ENCODE results near the gene RHOBTB3. TPM values are rescaled to one million over a fixed set of nuclear protein-coding genes. Genes with fewer than 3 reads are reported as not detected.

Gene RHOBTB3
- total RNA-seq, 3 donors from 2014 or later = 56.5 to 85.2 (median 60.4) TPM

DNA sequence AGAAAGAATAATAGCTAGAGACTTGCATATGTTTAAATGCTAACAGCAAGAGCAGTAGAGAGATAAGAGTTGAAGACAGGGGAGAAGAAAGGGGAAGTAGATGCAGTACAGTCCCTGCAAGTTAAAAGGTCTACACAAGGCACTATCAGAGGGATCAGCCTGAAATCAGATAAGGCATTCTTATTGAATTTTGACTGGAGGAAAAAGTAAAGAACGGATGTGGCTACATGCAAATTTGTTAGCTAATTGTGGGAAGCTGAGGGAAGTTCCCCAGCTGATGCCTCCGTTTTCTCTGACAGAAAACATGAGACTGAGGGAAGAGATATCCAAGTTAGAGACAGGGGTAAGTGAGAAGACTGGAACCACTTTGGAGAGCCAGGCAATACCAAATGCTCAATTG is 12.9 kb upstream of the RHOBTB3 start:
- DNase-seq (no peak), ATAC-seq (peak; percentile 85)
- Histone ChIP-seq H3K4me3 (no peak overlapping the region), H3K4me1 (ENCODE audit: low read depth) (peaks cover 5% of the 10 kb centered on the region), H3K36me3 (ENCODE audit: low read depth) (no peaks in the 10 kb centered on the region), H3K9me3 (no peaks in the 10 kb centered on the region)
- intact Hi-C loops (cut with DNase I, micrococcal nuclease) = no loop called here
- TF ChIP-seq, protein P1, sequence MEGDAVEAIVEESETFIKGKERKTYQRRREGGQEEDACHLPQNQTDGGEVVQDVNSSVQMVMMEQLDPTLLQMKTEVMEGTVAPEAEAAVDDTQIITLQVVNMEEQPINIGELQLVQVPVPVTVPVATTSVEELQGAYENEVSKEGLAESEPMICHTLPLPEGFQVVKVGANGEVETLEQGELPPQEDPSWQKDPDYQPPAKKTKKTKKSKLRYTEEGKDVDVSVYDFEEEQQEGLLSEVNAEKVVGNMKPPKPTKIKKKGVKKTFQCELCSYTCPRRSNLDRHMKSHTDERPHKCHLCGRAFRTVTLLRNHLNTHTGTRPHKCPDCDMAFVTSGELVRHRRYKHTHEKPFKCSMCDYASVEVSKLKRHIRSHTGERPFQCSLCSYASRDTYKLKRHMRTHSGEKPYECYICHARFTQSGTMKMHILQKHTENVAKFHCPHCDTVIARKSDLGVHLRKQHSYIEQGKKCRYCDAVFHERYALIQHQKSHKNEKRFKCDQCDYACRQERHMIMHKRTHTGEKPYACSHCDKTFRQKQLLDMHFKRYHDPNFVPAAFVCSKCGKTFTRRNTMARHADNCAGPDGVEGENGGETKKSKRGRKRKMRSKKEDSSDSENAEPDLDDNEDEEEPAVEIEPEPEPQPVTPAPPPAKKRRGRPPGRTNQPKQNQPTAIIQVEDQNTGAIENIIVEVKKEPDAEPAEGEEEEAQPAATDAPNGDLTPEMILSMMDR (IDR thresholded peaks at IDR 0.05) = no peak

DNA sequence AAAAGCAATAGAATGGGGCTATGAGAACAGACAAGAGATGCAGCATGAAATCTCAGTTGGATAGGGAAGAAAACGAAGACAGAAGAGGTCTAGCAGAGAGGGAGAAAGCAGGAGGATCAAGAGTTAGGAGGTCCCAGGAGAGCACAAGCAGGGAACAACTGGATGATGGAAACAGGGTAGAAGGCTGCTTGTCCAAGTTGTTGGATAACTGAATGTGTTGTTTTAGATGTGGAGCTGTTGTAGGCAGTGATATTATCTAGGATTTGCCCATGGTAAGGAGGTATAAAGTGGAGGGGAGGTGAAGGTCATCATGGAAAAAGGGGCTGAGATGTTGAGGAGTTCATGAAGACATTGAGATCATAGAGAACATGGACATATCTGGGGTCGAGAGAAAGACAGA is 12.4 kb upstream of the RHOBTB3 start:
- H3K36me3 ChIP-seq (ENCODE audit: low read depth) = no peaks in the 10 kb centered on the region
- no peak for ATAC-seq
- no peak overlapping the region for H3K4me3 ChIP-seq
- peaks cover 5% of the 10 kb centered on the region for H3K4me1 ChIP-seq (ENCODE audit: low read depth)
- no peak for DNase-seq
- no peaks in the 10 kb centered on the region for H3K9me3 ChIP-seq
- TF ChIP-seq, protein P1 (IDR thresholded peaks at IDR 0.05) = no peak
- intact Hi-C loops (cut with DNase I, micrococcal nuclease) = no loop called here

DNA sequence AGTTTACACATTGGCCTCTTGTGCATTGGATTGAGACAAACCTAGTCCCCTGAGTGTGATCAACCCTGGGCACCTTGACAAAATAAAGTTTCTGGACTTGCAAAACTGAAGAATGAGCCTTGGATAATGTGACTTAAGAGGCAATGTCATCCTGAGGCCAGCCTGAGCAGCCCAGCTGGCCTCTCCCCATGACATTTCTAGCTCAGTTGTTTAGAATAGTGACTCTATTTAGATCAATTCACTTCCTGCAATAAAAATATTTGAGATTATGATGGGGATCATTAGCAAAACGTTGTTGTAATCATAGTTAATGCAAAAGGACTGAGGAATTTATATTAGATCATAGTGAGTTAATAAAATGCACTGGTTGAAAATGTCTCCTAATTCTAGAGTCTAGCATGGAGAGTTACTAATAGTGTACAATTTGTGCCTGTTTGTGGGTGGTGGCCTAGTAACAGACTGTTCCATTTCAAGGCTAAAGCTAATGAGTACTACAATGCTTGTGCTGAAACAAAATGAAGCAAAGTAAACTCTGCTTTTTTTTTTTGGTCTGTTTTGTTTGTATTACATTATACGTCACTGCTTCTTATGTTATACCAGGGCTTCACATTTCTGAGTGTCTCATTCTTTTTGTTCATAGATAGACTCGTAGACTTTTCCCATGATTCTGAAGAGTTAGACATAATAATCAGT is 10.9 kb upstream of the RHOBTB3 start:
- intact Hi-C loops (cut with DNase I, micrococcal nuclease) = no loop called here

DNA sequence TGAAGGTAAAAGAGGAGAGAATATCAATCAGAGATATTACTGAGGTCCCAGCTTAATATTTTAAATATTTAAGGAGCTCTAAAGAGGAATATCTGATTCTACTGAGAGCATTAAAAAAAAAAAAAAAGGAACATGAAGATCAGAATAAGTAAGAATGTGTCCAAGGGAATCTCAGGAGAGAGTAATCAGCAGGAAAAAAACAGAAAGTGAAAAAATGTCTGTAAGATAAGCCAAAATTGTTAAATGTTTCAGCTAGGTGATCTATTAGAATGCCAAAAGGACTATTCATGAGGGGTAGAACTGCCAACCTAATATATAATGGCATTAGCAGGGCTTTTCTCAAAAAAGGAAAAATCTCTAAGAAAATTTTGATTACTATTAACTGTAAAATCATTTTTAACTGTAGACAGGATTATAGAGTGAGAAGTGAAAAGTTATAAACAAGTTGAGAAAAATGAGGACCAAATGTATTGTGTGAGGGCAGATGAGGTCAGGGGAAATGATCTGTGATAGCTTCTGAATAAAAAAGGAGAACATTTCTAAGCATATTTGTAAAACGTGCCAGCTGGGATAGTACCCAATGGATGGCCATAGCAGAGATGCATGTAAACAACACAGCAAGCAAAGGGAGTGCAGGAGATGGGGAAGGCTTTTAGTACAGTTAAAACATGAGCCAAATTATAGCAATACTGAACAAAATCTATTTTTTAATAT is 9.4 kb upstream of the RHOBTB3 start:
- Histone ChIP-seq H3K36me3 (ENCODE audit: low read depth) (no peaks in the 10 kb centered on the region), H3K4me1 (ENCODE audit: low read depth) (peaks cover 5% of the 10 kb centered on the region), H3K9me3 (no peaks in the 10 kb centered on the region), H3K4me3 (no peak overlapping the region)
- ATAC-seq (no peak), DNase-seq (no peak)
- intact Hi-C loops (cut with DNase I, micrococcal nuclease) = no loop called here
- TF ChIP-seq, protein P1 (IDR thresholded peaks at IDR 0.05) = no peak

More for the DNA sequence above, 10.9 kb upstream of the RHOBTB3 start:
- TF ChIP-seq, protein P1 (IDR thresholded peaks at IDR 0.05) = no peak
- peak; percentile 35 for ATAC-seq
- H3K9me3 ChIP-seq = no peaks in the 10 kb centered on the region
- no peak overlapping the region for H3K4me3 ChIP-seq
- DNase-seq = no peak
- peaks cover 5% of the 10 kb centered on the region for H3K4me1 ChIP-seq (ENCODE audit: low read depth)
- no peaks in the 10 kb centered on the region for H3K36me3 ChIP-seq (ENCODE audit: low read depth)

DNA sequence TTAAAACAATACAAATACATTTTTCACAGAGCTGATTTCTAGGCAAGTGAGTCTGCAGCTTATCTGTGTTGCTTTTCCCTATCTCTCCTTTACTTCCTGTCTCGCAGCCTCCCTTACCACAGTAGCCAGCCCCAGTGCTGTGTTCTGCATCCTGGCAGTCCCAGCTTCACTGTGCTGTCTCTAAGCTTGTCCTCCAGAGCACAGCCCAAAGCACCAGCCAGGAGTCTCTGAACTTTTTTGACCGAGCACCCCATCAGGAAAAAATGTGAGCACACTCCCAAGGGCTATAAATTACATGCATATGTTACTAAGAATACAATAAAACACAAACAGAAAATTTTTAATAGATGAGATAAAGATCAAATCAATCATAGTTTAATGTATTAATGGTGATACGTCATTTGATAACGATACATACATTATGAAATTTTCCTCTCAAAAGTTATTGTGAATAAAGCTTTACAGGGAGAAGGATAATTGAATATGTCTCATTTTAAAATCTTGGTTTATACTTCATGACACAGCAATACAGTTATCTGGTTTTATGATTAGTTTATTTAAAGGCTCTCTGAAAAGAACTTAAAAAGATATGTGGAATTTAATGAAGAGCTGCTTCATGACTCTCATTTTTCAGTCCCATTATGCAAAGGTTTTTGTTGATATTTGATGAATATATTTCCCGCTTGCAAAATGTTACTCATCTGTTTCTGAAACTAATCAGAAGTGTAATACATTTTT is 7.3 kb upstream of the RHOBTB3 start:
- ATAC-seq = no peak
- intact Hi-C loops (cut with DNase I, micrococcal nuclease) = no loop called here
- H3K4me1 ChIP-seq (ENCODE audit: low read depth) = peaks cover 3% of the 10 kb centered on the region

More for the DNA sequence above, 7.3 kb upstream of the RHOBTB3 start:
- no peaks in the 10 kb centered on the region for H3K36me3 ChIP-seq (ENCODE audit: low read depth)
- H3K9me3 ChIP-seq = no peaks in the 10 kb centered on the region
- DNase-seq = no peak
- TF ChIP-seq, protein P1 (IDR thresholded peaks at IDR 0.05) = no peak
- H3K4me3 ChIP-seq = no peak overlapping the region

Measured in mucosa of descending colon (tissue), 3 donors.